Measurements from ENCODE around the gene LAX1. TPM values are rescaled to one million over a fixed set of nuclear protein-coding genes. Genes with fewer than 3 reads are reported as not detected.
A peak's percentile ranks its signal among the peaks of the same experiment; 100 is the strongest.

LAX1 gene
- total RNA-seq, 2 experiments from 2014 or later = 20.6 TPM

DNA sequence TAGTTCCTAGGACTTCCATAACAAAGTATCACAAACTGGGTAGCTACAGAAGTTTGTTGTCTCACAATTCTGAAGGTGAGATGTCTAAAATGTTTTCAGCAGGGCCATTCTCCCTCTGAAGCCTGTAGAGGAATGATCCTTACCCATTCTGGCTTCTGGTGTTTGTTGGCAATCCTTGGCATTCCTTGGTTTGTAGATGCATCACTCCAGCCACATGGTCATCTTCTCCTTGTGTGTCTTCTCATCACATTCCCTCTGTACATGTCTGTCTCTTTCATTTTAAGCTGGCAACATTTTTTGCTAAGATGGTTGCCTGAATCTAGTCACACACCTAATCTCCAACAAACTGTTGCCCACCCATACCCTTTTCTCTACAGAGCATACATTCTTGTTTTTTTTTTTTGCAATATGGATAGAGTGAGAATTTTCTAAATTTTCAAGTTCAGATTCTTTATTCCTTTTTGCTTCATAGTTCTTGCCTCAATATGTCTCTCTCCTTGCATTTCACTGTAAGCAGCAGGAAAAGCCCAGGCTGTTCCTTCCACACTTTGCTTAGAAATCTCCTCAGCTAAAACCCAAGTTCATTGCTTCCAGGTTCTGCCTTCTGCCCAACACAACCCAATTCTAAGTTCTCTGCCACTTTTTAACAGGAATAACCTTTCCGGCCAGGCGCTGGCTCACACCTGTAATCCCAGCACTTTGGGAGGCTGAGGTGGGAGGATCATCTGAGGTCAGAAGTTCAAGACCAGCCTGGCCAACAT lies 48.8 kb downstream of the LAX1 start:
- ATAC-seq = no peak
- H3K4me3 Mint-ChIP-seq = no peak overlapping the region
- peak overlapping the region; percentile 29 for H3K27ac Mint-ChIP-seq
- peaks cover 19% of the 10 kb centered on the region for H3K4me1 Mint-ChIP-seq
- DNase-seq = no peak
- POLR2A ChIA-PET = no interaction called here
- peaks cover 53% of the 10 kb centered on the region for H3K36me3 Mint-ChIP-seq (ENCODE audit: low read depth)
- CTCF ChIA-PET = interaction anchor here (0.7 to 1.0 kb wide), 2 partner anchors 16 to 348 kb away, joined by 3 to 5 read pairs; no protein-coding TSS in a partner anchor
- no peaks in the 10 kb centered on the region for H3K9me3 Mint-ChIP-seq (ENCODE audit: low read depth)
- intact Hi-C loops (cut with DNase I, micrococcal nuclease) = no loop called here
- H3K27me3 Mint-ChIP-seq = no peaks in the 10 kb centered on the region

DNA sequence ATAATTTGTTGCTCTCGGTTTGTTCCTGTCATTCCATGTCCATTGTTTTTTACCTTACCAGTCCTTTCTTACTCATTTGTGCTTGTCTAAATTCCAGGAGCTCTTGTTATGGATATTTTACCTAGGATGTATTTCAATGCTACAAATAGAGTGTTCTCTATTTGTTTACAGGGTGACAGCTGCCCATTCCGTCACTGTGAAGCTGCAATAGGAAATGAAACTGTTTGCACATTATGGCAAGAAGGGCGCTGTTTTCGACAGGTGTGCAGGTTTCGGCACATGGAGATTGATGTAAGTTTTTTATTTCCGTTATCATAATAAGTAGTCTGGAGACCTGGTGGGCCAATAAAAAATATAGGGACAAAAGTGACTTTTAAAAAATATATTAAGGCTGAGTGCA lies 53.4 kb downstream of the LAX1 start:
- Mint-ChIP-seq H3K27ac (no peak overlapping the region), H3K27me3 (no peaks in the 10 kb centered on the region), H3K9me3 (ENCODE audit: low read depth) (no peaks in the 10 kb centered on the region), H3K4me3 (no peak overlapping the region), H3K36me3 (ENCODE audit: low read depth) (peaks cover 45% of the 10 kb centered on the region), H3K4me1 (peaks cover 16% of the 10 kb centered on the region)
- ATAC-seq (no peak), DNase-seq (no peak)
- ChIA-PET POLR2A (no interaction called here), CTCF (interaction anchor here (0.6 to 1.2 kb wide), 3 partner anchors 11 to 178 kb away, joined by 3 read pairs; no protein-coding TSS in a partner anchor)
- intact Hi-C loops (cut with DNase I, micrococcal nuclease) = no loop called here

DNA sequence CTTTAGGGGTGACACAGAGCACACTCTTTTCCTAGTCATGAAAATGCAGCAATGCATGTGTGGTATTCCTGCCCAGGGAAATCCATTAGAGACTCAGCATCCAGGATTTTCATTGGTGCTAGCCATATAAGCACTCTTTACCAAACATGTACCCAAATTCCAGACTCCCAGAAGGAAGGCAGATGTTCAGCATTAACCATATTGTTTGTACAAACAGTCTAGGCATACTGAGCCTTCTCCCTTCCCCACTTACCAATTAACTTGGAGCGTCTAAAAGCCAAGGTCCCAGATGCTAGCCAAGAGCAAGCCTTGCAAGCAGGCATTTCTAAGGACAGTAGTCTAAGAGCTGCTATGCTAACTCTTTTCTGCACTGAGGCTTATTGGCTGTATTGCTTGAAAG lies 58.3 kb downstream of the LAX1 start:
- Mint-ChIP-seq H3K4me1 (peaks cover 26% of the 10 kb centered on the region), H3K27ac (no peak overlapping the region), H3K36me3 (ENCODE audit: low read depth) (peaks cover 48% of the 10 kb centered on the region), H3K27me3 (no peaks in the 10 kb centered on the region), H3K4me3 (no peak overlapping the region), H3K9me3 (ENCODE audit: low read depth) (no peaks in the 10 kb centered on the region)
- intact Hi-C loops (cut with DNase I, micrococcal nuclease) = no loop called here
- ATAC-seq = no peak
- ChIA-PET POLR2A (no interaction called here), CTCF (interaction anchor here (1.1 kb wide), 1 partner anchor 335 kb away, joined by 3 read pairs; no protein-coding TSS in a partner anchor)
- DNase-seq = no peak

Other genes with a start within 250 kb of the LAX1 start
- gene ATP2B4, start 138.4 kb upstream of the LAX1 start, total RNA-seq = 10 to 100 TPM; 36.2 to 38.8 TPM
- gene ZBED6, start 30.4 kb downstream of the LAX1 start, total RNA-seq = 10 to 100 TPM; 16.4 to 19.3 TPM
- 100 to 1,000 TPM in 1 of 2 experiments, 10 to 100 TPM in 1; 92.8 to 112 TPM for gene ZC3H11A, start 30.4 kb downstream of the LAX1 start, total RNA-seq
- gene SNRPE, start 96.4 kb downstream of the LAX1 start, total RNA-seq = 100 to 1,000 TPM; 211 to 416 TPM

All from activated CD4-positive, alpha-beta T cell treated with anti-CD3 and anti-CD28 coated beads for 36 hours (primary cell).